Measurements from ENCODE around the gene PAX2.

The PAX2 gene

DNA sequence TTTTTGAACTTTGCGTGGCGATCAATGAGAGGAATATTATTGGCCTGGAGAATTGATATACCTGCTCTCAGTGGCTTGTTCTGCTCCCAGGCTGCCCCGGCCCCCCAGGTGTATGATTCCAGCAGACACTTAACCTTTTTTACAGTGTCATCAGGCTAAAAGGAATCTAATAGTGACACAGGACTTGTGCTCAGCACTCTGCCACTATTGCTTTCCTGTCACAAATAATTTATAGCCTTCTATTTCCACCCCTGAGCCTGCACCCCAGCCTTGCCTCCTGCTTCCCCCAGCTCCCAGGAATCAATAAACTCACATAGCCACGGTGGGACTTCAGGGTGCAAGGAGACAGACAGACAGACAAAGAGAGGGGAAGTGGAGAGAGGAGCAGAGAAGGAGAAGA lies 28.3 kb downstream of the PAX2 start:
- Histone ChIP-seq H2AFZ (ENCODE audit: low read length) (no peak overlapping the region), H3K9ac (ENCODE audit: low read length) (no peak overlapping the region), H3K79me2 (ENCODE audit: low read length) (no peaks in the 10 kb centered on the region), H3K4me2 (ENCODE audit: low read depth, low read length) (no peak overlapping the region), H3F3A (ENCODE audit: insufficient read depth, low read length) (no peaks in the 10 kb centered on the region), H3K9me3 (replicated peaks; ENCODE audit: insufficient read depth, low read length) (no peaks in the 10 kb centered on the region), H3K27me3 (replicated peaks; ENCODE audit: insufficient read depth, low read length) (peaks cover 74% of the 10 kb centered on the region), H3K4me1 (ENCODE audit: low read length) (no peaks in the 10 kb centered on the region), H3K9me2 (replicated peaks; ENCODE audit: insufficient read depth, low read length) (no peaks in the 10 kb centered on the region), H3K4me3 (ENCODE audit: low read length) (no peak overlapping the region), H3K36me3 (replicated peaks; ENCODE audit: insufficient read depth, low read length) (no peaks in the 10 kb centered on the region), H4K20me1 (ENCODE audit: insufficient read depth, low read length) (no peaks in the 10 kb centered on the region), H3K27ac (ENCODE audit: low read length) (no peak overlapping the region)
- DNase-seq = no peak
- TF ChIP-seq EZH2 (optimal IDR thresholded peaks at IDR 0.05; ENCODE audit: low read depth, low read length) (no peak), CTCF (IDR thresholded peaks at IDR 0.05; ENCODE audit: low read length) (no peak), EZH2phosphoT487 (IDR thresholded peaks at IDR 0.05; ENCODE audit: low read length) (no peak)

- H3K9me3 ChIP-seq (replicated peaks; ENCODE audit: insufficient read depth, low read length) = no peaks in the 10 kb centered on the region
- H3K9ac ChIP-seq (ENCODE audit: low read length) = no peak overlapping the region
- no peak overlapping the region for H2AFZ ChIP-seq (ENCODE audit: low read length)
- no peaks in the 10 kb centered on the region for H3K79me2 ChIP-seq (ENCODE audit: low read length)
- H3K4me2 ChIP-seq (ENCODE audit: low read depth, low read length) = no peak overlapping the region
- TF ChIP-seq CTCF (IDR thresholded peaks at IDR 0.05; ENCODE audit: low read length) (no peak), EZH2phosphoT487 (IDR thresholded peaks at IDR 0.05; ENCODE audit: low read length) (no peak), EZH2 (optimal IDR thresholded peaks at IDR 0.05; ENCODE audit: low read depth, low read length) (no peak)
- H3K27me3 ChIP-seq (replicated peaks; ENCODE audit: insufficient read depth, low read length) = peaks cover 76% of the 10 kb centered on the region
- no peaks in the 10 kb centered on the region for H3K9me2 ChIP-seq (replicated peaks; ENCODE audit: insufficient read depth, low read length)
- no peaks in the 10 kb centered on the region for H4K20me1 ChIP-seq (ENCODE audit: insufficient read depth, low read length)
- DNase-seq = no peak
- H3K4me1 ChIP-seq (ENCODE audit: low read length) = no peaks in the 10 kb centered on the region
- H3K4me3 ChIP-seq (ENCODE audit: low read length) = no peak overlapping the region
- H3F3A ChIP-seq (ENCODE audit: insufficient read depth, low read length) = no peaks in the 10 kb centered on the region
- no peaks in the 10 kb centered on the region for H3K36me3 ChIP-seq (replicated peaks; ENCODE audit: insufficient read depth, low read length)
- H3K27ac ChIP-seq (ENCODE audit: low read length) = no peak overlapping the region
Observed at GRCh38 chr10:100774223-100774622, 28.8 kb downstream of the PAX2 start.

GRCh38 chr10:100774876-100775275 lies 29.5 kb downstream of the PAX2 start:
- no peak for DNase-seq
- Histone ChIP-seq H3K36me3 (replicated peaks; ENCODE audit: insufficient read depth, low read length) (no peaks in the 10 kb centered on the region), H3F3A (ENCODE audit: insufficient read depth, low read length) (no peaks in the 10 kb centered on the region), H3K4me3 (ENCODE audit: low read length) (no peak overlapping the region), H2AFZ (ENCODE audit: low read length) (no peak overlapping the region), H4K20me1 (ENCODE audit: insufficient read depth, low read length) (no peaks in the 10 kb centered on the region), H3K27ac (ENCODE audit: low read length) (no peak overlapping the region), H3K27me3 (replicated peaks; ENCODE audit: insufficient read depth, low read length) (peaks cover 82% of the 10 kb centered on the region), H3K9me3 (replicated peaks; ENCODE audit: insufficient read depth, low read length) (no peaks in the 10 kb centered on the region), H3K4me1 (ENCODE audit: low read length) (no peaks in the 10 kb centered on the region), H3K9ac (ENCODE audit: low read length) (no peak overlapping the region), H3K79me2 (ENCODE audit: low read length) (no peaks in the 10 kb centered on the region), H3K4me2 (ENCODE audit: low read depth, low read length) (no peak overlapping the region), H3K9me2 (replicated peaks; ENCODE audit: insufficient read depth, low read length) (no peaks in the 10 kb centered on the region)
- TF ChIP-seq EZH2 (optimal IDR thresholded peaks at IDR 0.05; ENCODE audit: low read depth, low read length) (no peak), EZH2phosphoT487 (IDR thresholded peaks at IDR 0.05; ENCODE audit: low read length) (no peak)

DNA sequence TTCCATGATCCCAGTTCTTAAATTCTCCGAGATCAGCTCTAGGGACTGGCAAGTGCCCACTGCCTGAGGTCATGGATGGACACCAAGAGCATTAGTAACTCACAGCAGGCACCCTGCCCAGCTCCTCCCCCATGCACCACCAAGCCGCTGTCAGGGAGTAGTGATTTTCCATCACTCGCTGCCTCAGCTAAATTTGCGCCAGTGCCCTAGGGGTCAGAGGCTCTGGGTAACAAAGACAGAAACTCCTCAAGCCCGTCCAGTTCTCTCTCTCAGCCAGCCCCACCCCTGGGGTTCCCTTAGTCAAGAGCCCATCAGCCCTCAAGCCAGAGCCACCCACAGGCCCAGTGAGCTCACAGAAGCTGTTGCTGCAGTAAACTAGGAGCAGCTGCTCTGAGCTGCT lies 30.0 kb downstream of the PAX2 start:
- no peak overlapping the region for H3K27ac ChIP-seq (ENCODE audit: low read length)
- no peaks in the 10 kb centered on the region for H3F3A ChIP-seq (ENCODE audit: insufficient read depth, low read length)
- no peaks in the 10 kb centered on the region for H3K4me1 ChIP-seq (ENCODE audit: low read length)
- no peak overlapping the region for H2AFZ ChIP-seq (ENCODE audit: low read length)
- H3K27me3 ChIP-seq (replicated peaks; ENCODE audit: insufficient read depth, low read length) = peaks cover 82% of the 10 kb centered on the region
- H3K9me2 ChIP-seq (replicated peaks; ENCODE audit: insufficient read depth, low read length) = no peaks in the 10 kb centered on the region
- H3K4me3 ChIP-seq (ENCODE audit: low read length) = no peak overlapping the region
- H3K79me2 ChIP-seq (ENCODE audit: low read length) = no peaks in the 10 kb centered on the region
- H3K36me3 ChIP-seq (replicated peaks; ENCODE audit: insufficient read depth, low read length) = no peaks in the 10 kb centered on the region
- H3K9me3 ChIP-seq (replicated peaks; ENCODE audit: insufficient read depth, low read length) = no peaks in the 10 kb centered on the region
- H3K9ac ChIP-seq (ENCODE audit: low read length) = no peak overlapping the region
- no peaks in the 10 kb centered on the region for H4K20me1 ChIP-seq (ENCODE audit: insufficient read depth, low read length)
- TF ChIP-seq EZH2phosphoT487 (IDR thresholded peaks at IDR 0.05; ENCODE audit: low read length) (no peak), EZH2 (optimal IDR thresholded peaks at IDR 0.05; ENCODE audit: low read depth, low read length) (no peak)
- no peak overlapping the region for H3K4me2 ChIP-seq (ENCODE audit: low read depth, low read length)
- no peak for DNase-seq
